K562 (cell line): ENCODE measurements around the gene PRKAR1B. TPM values are rescaled to one million over a fixed set of nuclear protein-coding genes. Genes with fewer than 3 reads are reported as not detected.

Experiments
- BCOR ChIP-seq: fragments of 450-650 bp; IDR thresholded peaks from 2 replicates; pipeline ENCODE4 v1.6.1; 2016
- CBFB ChIP-seq: sonication (generic); formaldehyde crosslinking; IDR thresholded peaks from 2 replicates; pipeline ENCODE4 v1.4.0; 2020; ENCODE audit warnings: mild to moderate bottlenecking, missing genetic modification reagents
- GATAD2A ChIP-seq: fragments of 450-650 bp; IDR thresholded peaks from 2 replicates; pipeline ENCODE4 v1.6.1; 2017
- MYNN ChIP-seq, 2 experiments: sonication (generic); formaldehyde crosslinking in 1 of 2; IDR thresholded peaks; 2 replicates each; pipeline versions ENCODE4 v1.5.0 to v1.6.1; 2016 to 2020; ENCODE audit warnings: antibody characterized with exemption in 1 of 2, missing genetic modification reagents in 1 of 2
- PHF21A ChIP-seq: fragments of 450-650 bp; IDR thresholded peaks from 2 replicates; pipeline ENCODE4 v1.6.1; 2017; ENCODE audit warnings: low read depth, borderline replicate concordance
- RBM22 ChIP-seq: fragments of 200-400 bp; formaldehyde crosslinking; IDR thresholded peaks from 2 replicates; pipeline ENCODE4 v1.6.1; 2018; ENCODE audit warnings: low read length, low read depth; ENCODE audit not compliant: poor library complexity, severe bottlenecking
- RFX1 ChIP-seq: fragments of 450-650 bp; IDR thresholded peaks from 2 replicates; pipeline ENCODE4 v1.6.1; 2016; ENCODE audit warnings: mild to moderate bottlenecking, moderate library complexity
- TEAD2 ChIP-seq: fragments of 450-650 bp; IDR thresholded peaks from 2 replicates; pipeline ENCODE4 v1.6.1; 2016; ENCODE audit warnings: missing genetic modification characterization, control low read depth, missing compliant biosample characterization
- polyA plus RNA-seq, 8 experiments: library from polyadenylated mRNA; depleted of rRNA in 4 of 8; stranded (reverse) in 5 of 8; unstranded in 3 of 8; fragments of >200 nt; fragmentation: Nextera tagmentation in 2 of 8; fragmentation: Illumina TruSeq in 1 of 8; extraction: Ambion mirVana in 2 of 8; extraction: Trizol in 1 of 8; gene quantifications; 2 replicates each; pipeline versions ENCODE4 v1.2.1 to v1.2.3, GENCODE V29; 2011 to 2014; ENCODE audit warnings: inconsistent platforms in 1 of 8, missing spikeins in 1 of 8
- total RNA-seq, 7 experiments: library from RNA; depleted of rRNA in 6 of 7; stranded (reverse); fragments of >200 nt in 6 of 7; fragmentation: Illumina TruSeq in 2 of 7; extraction: Trizol in 2 of 7; gene quantifications; 2 replicates each; pipeline versions ENCODE4 v1.2.1 to v1.2.3, GENCODE V29; 2011 to 2021; ENCODE audit warnings: low replicate concordance in 1 of 7
- TF ChIP-seq, protein P1 (sequence below), 2 experiments: fragments of 450-650 bp; formaldehyde crosslinking in 1 of 2; IDR thresholded peaks; 2 replicates each; pipeline versions ENCODE4 v1.4.0 to v1.6.1; 2014 to 2020; ENCODE audit warnings: mild to moderate bottlenecking in 2 of 2, borderline replicate concordance in 1 of 2, low read depth in 1 of 2
- TF ChIP-seq, protein P2 (sequence below): fragments of 250-450 bp; sonication (Bioruptor Pico); IDR thresholded peaks from 2 replicates; pipeline ENCODE4 v1.6.1; 2021; ENCODE audit warnings: mild to moderate bottlenecking
- TF ChIP-seq, protein P3 (sequence below): fragments of 250-450 bp; sonication (Bioruptor Pico); IDR thresholded peaks from 2 replicates; pipeline ENCODE4 v1.5.0; 2021; ENCODE audit warnings: mild to moderate bottlenecking, borderline replicate concordance
- TF ChIP-seq, protein P4 (sequence below): fragments of 250-450 bp; sonication (Bioruptor Pico); IDR thresholded peaks from 2 replicates; pipeline ENCODE4 v1.4.0; 2020; ENCODE audit warnings: mild to moderate bottlenecking, moderate library complexity
- TF ChIP-seq, protein P5 (sequence below): fragments of 450-650 bp; conservative IDR thresholded peaks from 2 replicates; pipeline ENCODE4 v1.6.1; 2016; ENCODE audit warnings: missing genetic modification characterization, low read depth, mild to moderate bottlenecking, missing compliant biosample characterization, moderate library complexity

PRKAR1B gene
- total and polyA plus RNA-seq, 9 of the 15 experiments (the other 6 are each of a cell fraction or from before 2014, with no cell fraction given), result 0.99 to 30.5 (median 12.7) TPM

DNA sequence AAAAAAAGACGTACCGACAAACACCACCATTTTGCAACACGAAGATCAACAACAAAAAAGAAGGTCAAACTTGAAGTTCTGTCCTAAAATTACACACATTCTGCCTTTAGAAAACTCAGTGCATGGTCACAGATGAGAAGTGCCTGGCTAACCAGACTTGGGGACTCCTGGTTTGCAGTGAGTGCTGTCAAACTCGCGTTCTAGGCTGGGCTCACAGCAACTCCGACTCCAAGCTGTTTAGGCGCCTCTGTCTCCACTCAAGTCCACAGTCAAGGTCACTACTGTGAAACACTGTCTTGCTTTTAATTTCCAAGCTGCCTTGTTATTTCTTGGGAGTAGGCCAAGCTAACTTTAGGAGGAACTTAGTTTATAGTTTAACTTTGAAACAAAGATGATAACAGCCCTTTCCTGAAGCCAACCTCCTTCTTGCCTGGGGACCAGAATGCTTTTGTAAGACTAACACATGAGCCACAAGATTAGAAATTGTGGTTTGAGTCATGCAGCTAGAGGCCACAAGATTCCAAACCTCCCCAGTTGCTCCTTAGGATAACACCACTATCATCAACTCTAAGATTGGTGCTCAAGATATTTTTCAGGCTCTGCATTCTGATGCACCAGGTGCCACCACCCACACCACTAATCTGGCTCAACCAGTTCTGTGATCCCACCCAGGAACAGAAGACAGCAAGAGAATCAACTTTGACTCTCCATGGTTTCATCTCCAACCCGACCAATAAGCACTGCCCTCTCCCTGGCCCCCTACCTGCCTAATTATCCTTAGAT lies 1.7 kb downstream of the PRKAR1B start (continued):
- TF ChIP-seq, protein P1, sequence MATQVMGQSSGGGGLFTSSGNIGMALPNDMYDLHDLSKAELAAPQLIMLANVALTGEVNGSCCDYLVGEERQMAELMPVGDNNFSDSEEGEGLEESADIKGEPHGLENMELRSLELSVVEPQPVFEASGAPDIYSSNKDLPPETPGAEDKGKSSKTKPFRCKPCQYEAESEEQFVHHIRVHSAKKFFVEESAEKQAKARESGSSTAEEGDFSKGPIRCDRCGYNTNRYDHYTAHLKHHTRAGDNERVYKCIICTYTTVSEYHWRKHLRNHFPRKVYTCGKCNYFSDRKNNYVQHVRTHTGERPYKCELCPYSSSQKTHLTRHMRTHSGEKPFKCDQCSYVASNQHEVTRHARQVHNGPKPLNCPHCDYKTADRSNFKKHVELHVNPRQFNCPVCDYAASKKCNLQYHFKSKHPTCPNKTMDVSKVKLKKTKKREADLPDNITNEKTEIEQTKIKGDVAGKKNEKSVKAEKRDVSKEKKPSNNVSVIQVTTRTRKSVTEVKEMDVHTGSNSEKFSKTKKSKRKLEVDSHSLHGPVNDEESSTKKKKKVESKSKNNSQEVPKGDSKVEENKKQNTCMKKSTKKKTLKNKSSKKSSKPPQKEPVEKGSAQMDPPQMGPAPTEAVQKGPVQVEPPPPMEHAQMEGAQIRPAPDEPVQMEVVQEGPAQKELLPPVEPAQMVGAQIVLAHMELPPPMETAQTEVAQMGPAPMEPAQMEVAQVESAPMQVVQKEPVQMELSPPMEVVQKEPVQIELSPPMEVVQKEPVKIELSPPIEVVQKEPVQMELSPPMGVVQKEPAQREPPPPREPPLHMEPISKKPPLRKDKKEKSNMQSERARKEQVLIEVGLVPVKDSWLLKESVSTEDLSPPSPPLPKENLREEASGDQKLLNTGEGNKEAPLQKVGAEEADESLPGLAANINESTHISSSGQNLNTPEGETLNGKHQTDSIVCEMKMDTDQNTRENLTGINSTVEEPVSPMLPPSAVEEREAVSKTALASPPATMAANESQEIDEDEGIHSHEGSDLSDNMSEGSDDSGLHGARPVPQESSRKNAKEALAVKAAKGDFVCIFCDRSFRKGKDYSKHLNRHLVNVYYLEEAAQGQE (IDR thresholded peaks at IDR 0.05; ENCODE audit: borderline replicate concordance), result no peak
- TF ChIP-seq, protein P1 (CRISPR knock-in tag; IDR thresholded peaks at IDR 0.05; ENCODE audit: low read depth), result no peak
- TF ChIP-seq MYNN (IDR thresholded peaks at IDR 0.05) (no peak), MYNN (CRISPR knock-in tag; IDR thresholded peaks at IDR 0.05) (no peak), BCOR (no peak; the same call in 1 of the 2 replicates), RFX1 (no peak), TEAD2 (tag) (no peak), CBFB (no peak), RBM22 (no peak), GATAD2A (no peak), PHF21A (no peak)
- TF ChIP-seq, protein P2, sequence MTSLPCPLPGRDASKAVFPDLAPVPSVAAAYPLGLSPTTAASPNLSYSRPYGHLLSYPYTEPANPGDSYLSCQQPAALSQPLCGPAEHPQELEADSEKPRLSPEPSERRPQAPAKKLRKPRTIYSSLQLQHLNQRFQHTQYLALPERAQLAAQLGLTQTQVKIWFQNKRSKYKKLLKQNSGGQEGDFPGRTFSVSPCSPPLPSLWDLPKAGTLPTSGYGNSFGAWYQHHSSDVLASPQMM (CRISPR knock-in tag), result no peak
- TF ChIP-seq, protein P3, sequence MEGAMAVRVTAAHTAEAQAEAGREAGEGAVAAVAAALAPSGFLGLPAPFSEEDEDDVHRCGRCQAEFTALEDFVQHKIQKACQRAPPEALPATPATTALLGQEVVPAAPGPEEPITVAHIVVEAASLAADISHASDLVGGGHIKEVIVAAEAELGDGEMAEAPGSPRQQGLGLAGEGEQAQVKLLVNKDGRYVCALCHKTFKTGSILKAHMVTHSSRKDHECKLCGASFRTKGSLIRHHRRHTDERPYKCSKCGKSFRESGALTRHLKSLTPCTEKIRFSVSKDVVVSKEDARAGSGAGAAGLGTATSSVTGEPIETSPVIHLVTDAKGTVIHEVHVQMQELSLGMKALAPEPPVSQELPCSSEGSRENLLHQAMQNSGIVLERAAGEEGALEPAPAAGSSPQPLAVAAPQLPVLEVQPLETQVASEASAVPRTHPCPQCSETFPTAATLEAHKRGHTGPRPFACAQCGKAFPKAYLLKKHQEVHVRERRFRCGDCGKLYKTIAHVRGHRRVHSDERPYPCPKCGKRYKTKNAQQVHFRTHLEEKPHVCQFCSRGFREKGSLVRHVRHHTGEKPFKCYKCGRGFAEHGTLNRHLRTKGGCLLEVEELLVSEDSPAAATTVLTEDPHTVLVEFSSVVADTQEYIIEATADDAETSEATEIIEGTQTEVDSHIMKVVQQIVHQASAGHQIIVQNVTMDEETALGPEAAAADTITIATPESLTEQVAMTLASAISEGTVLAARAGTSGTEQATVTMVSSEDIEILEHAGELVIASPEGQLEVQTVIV, result no peak
- TF ChIP-seq, protein P4, sequence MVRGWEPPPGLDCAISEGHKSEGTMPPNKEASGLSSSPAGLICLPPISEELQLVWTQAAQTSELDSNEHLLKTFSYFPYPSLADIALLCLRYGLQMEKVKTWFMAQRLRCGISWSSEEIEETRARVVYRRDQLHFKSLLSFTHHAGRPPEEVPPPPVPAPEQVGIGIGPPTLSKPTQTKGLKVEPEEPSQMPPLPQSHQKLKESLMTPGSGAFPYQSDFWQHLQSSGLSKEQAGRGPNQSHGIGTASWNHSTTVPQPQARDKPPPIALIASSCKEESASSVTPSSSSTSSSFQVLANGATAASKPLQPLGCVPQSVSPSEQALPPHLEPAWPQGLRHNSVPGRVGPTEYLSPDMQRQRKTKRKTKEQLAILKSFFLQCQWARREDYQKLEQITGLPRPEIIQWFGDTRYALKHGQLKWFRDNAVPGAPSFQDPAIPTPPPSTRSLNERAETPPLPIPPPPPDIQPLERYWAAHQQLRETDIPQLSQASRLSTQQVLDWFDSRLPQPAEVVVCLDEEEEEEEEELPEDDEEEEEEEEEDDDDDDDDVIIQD (CRISPR knock-in tag), result no peak
- TF ChIP-seq, protein P5, sequence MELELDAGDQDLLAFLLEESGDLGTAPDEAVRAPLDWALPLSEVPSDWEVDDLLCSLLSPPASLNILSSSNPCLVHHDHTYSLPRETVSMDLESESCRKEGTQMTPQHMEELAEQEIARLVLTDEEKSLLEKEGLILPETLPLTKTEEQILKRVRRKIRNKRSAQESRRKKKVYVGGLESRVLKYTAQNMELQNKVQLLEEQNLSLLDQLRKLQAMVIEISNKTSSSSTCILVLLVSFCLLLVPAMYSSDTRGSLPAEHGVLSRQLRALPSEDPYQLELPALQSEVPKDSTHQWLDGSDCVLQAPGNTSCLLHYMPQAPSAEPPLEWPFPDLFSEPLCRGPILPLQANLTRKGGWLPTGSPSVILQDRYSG (tag), result no peak
